Stimulated activated CD8-positive, alpha-beta memory T cell treated with anti-CD3 and anti-CD28 coated beads, Interleukin-2, amount 100 ng/mL, for 48 hours (primary cell): Measurements from ENCODE around the gene KIRREL2.
"Not testable (repeated sequence)": the region's sequence is repeated elsewhere in the genome, so short reads cannot be mapped to it uniquely, and the experiment has no call there.

Experiments used
- DNase-seq, 2 donors: peaks; one replicate each; pipeline ENCODE4 v3.0.0-alpha.2; 2020; ENCODE audit warnings: low read depth in 2 of 2

KIRREL2 gene

GRCh38 chr19:35856546-35857149 lies at the start of gene KIRREL2:
Gene KIRREL2, plus strand, starts transcription at chr19:35856911. Its CDS starts 209 bp downstream, at chr19:35857120.
- DNase-seq: no peak

DNA sequence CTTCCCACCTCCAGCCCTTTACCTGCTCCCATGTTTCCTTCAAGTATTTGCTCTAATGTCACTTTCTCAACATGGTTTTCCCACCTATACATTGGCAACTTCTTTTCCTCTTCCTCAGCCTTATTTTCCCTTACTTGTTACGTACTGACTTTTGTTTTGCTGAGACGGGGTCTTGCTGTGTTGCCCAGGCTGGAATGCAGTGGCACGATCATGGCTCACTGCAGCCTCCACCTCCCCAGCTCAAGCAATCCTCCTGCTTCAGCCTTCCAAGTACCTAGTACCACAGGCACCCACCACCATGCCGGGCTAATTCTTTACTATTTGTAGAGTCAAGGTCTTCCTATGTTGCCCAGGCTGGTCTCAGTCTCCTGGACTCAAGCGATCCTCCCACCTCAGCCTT lies 49.1 kb upstream of the KIRREL2 start:
- no peak for DNase-seq

DNA sequence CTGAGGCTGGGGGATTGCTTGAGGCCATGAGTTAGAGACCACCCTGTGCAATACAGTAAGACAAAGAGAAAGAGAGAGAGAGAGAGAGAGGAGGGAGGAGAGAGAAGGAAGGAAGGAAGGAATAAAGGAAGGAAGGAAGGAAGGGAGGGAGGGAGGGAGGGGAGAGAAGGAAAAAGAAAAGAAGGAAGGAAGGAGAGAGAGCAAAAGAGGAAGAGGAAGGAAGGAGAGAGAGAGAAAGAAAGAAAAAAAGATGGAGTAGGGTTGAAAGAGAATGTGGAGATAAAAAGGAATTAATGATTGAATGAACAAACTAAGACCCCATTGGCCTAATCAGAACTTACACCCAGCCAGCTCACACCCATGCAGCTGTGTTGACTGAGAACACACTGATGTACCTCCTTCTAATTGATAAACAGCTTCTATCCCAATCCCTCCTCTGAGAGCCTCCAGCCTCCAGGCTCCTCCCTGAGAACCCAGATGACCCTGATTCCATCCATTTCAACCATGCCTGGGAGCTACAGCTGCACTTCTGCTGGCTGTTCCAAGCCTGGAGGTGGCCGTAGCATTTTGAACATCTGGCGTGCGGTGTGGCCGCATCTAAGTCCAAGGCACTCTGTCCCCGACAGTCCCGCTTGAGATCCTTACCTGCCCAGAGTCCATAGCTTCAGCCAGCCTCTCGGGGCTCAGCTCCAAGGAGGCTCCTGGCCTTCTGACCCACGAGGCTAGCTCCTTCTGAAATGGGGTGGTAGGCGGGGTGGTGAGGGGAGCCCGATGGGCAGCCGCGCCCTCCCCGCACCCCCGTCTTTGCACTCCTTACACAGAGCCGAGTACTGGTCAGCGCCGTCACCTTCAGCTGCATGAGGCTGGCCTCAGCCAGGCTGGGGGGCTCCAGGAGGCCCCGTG lies 45.1 kb upstream of the KIRREL2 start:
- DNase-seq: no peak

GRCh38 chr19:35812220-35813042 lies 44.3 kb upstream of the KIRREL2 start, which contains the start of gene PRODH2:
Gene PRODH2, minus strand, starts transcription at chr19:35812845. Its CDS starts 40 bp downstream, at chr19:35812805.
- DNase-seq: no peak

GRCh38 chr19:35813043-35813890 lies 43.4 kb upstream of the KIRREL2 start:
- DNase-seq: no peak

- no peak for DNase-seq
Measured at GRCh38 chr19:35816262-35816661, 40.4 kb upstream of the KIRREL2 start.

GRCh38 chr19:35816846-35817245 lies 39.9 kb upstream of the KIRREL2 start:
- DNase-seq: no peak

- DNase-seq: no peak
Measured at GRCh38 chr19:35818445-35818844, 38.3 kb upstream of the KIRREL2 start.

DNA sequence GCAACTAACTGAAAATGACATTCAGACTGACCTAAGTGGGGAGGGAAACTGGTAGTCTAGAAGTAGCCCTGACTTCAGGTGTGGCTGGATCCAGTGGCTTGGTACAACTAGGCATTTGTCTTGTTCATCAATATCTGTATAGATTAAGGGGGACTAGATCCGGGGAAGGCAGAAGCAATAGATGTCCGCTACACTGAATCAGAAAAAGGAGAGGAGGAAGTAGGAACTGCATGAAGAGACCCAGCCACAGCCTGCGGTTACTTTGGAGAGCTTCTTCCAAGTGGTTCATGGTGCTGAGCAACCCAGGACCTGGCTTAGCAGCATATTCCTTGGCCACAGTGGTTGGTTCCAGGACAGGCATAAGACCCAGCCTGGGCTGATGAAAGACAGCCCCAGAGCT lies 34.1 kb upstream of the KIRREL2 start:
- DNase-seq: no peak

DNA sequence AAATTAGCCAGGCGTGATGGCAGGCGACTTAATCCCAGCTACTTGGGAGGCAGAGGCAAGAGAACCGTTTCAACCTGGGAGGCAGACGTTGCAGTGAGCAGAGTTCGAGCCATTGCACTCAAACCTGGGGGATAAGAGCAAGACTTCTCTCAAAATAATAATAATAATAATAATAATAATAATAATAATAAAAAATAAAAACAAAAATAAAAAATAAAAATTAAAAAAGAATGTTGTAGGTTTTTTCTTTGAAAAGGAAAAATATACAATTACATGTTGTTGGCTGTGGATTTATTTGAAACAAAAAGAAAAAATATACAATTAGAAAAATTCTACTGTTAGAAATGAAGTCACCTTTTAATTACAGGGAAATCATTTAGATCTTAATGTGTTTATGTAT lies 32.6 kb upstream of the KIRREL2 start:
- DNase-seq: no peak

DNA sequence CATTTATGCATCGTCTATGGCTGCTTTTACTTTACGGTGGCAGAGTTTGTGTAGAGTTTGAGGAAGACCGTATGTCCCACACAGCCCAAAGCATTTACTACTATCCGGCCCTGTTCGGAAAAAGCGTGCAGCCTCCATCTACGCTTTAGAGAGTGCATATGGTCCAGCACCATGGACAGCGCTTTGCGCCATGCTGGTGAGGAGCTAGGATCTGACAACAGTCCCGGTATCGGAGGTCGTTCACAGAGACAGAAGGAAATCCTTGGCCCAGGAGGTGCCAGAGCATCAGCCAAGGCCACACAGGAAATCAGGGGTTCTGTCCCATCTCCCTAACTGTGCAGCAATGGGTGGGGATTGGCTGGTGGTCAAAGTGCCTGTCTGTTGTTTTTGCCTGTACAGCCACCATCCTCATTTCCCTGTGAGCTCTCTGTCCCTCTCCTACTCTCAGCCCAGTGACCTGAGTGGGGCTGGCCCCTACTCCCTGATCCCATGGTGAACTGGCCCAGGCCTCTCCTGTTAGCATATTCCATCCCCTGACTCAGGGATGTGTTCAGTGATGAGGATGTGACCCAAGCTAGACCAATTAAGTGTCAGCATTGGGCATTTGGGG lies 27.9 kb upstream of the KIRREL2 start:
- DNase-seq: peak; percentile 23 to 36

- DNase-seq: no peak
Measured at GRCh38 chr19:35830986-35831385, 25.7 kb upstream of the KIRREL2 start.

- DNase-seq: no peak
Measured at GRCh38 chr19:35832054-35832453, 24.7 kb upstream of the KIRREL2 start.

DNA sequence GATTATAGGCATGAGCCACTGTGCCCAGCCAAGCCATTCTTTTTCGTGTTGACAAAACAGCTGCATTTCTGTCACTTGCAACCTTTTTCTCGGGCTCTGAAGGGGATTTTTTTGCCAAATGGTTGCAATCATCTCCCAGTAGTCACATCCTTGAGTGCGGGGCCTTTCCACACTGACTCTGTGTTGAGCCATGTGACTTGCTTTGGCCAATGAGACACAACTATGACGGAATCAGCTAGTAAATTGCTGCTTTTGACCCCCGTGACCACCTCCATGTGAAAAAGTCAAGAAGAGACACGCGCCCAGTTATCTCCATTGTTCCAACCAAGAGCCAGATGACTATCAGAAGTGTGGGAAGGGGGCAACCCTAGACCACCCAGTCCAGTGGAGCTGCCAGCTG lies 22.7 kb upstream of the KIRREL2 start:
- DNase-seq: no peak

- not testable (repeated sequence) for DNase-seq
Measured at GRCh38 chr19:35836096-35836495, 20.6 kb upstream of the KIRREL2 start.

- no peak for DNase-seq
Measured at GRCh38 chr19:35841961-35842595, 14.6 kb upstream of the KIRREL2 start.

GRCh38 chr19:35842666-35843272 lies 13.9 kb upstream of the KIRREL2 start:
- DNase-seq: no peak

GRCh38 chr19:35843676-35844481 lies 12.8 kb upstream of the KIRREL2 start:
- DNase-seq: no peak
